Skin epidermis (tissue), 12 donors: ENCODE measurements around the gene CCDC149.

ENCODE experiments used
- H3K27ac ChIP-seq, 21 experiments: fragments of 200-600 bp; sonication (generic) in 11 of 21; one replicate each; pipeline ENCODE4 v1.5.0; 2020; ENCODE audit warnings: mild to moderate bottlenecking in 3 of 21, inconsistent platforms in 2 of 21, moderate library complexity in 2 of 21
- H3K4me3 ChIP-seq, 7 experiments: fragments of 200-600 bp; sonication (generic) in 2 of 7; one replicate each; pipeline ENCODE4 v1.5.0; 2020; ENCODE audit warnings: inconsistent platforms in 2 of 7, mild to moderate bottlenecking in 2 of 7, moderate library complexity in 1 of 7

Gene CCDC149

GRCh38 chr4:24885342-24885741 lies 27.5 kb downstream of the CCDC149 start:
- H3K27ac ChIP-seq, result no peak overlapping the region
- H3K4me3 ChIP-seq, result no peak overlapping the region

GRCh38 chr4:24884902-24885301 lies 27.9 kb downstream of the CCDC149 start:
- no peak overlapping the region for H3K27ac ChIP-seq
- no peak overlapping the region for H3K4me3 ChIP-seq

- Histone ChIP-seq H3K27ac (no peak overlapping the region), H3K4me3 (no peak overlapping the region)
Observed at GRCh38 chr4:24881508-24882196, 31.2 kb downstream of the CCDC149 start.

- H3K27ac ChIP-seq, result no peak overlapping the region
- H3K4me3 ChIP-seq, result no peak overlapping the region
Observed at GRCh38 chr4:24880186-24880585, 32.7 kb downstream of the CCDC149 start.

GRCh38 chr4:24878636-24879016 lies 34.2 kb downstream of the CCDC149 start:
- Histone ChIP-seq H3K4me3 (no peak overlapping the region), H3K27ac (peak overlapping the region in 1 of 21 experiments; percentile 40)

GRCh38 chr4:24877868-24878635 lies 34.8 kb downstream of the CCDC149 start:
- H3K27ac ChIP-seq, result no peak overlapping the region
- H3K4me3 ChIP-seq, result no peak overlapping the region

- H3K4me3 ChIP-seq, result no peak overlapping the region
- H3K27ac ChIP-seq, result no peak overlapping the region
Observed at GRCh38 chr4:24876431-24876830, 36.4 kb downstream of the CCDC149 start.

- no peak overlapping the region for H3K4me3 ChIP-seq
- H3K27ac ChIP-seq, result no peak overlapping the region
Observed at GRCh38 chr4:24872720-24873119, 40.1 kb downstream of the CCDC149 start.

GRCh38 chr4:24871210-24871609 lies 41.6 kb downstream of the CCDC149 start:
- Histone ChIP-seq H3K27ac (no peak overlapping the region), H3K4me3 (no peak overlapping the region)

GRCh38 chr4:24867766-24868296 lies 45.0 kb downstream of the CCDC149 start:
- H3K4me3 ChIP-seq, result no peak overlapping the region
- no peak overlapping the region for H3K27ac ChIP-seq

- no peak overlapping the region for H3K4me3 ChIP-seq
- no peak overlapping the region for H3K27ac ChIP-seq
Observed at GRCh38 chr4:24867251-24867650, 45.6 kb downstream of the CCDC149 start.

- Histone ChIP-seq H3K27ac (no peak overlapping the region), H3K4me3 (no peak overlapping the region)
Observed at GRCh38 chr4:24865401-24865800, 47.4 kb downstream of the CCDC149 start.

GRCh38 chr4:24863799-24864198 lies 49.0 kb downstream of the CCDC149 start:
- Histone ChIP-seq H3K4me3 (no peak overlapping the region), H3K27ac (no peak overlapping the region)

GRCh38 chr4:24862073-24862751 lies 50.6 kb downstream of the CCDC149 start:
- no peak overlapping the region for H3K27ac ChIP-seq
- no peak overlapping the region for H3K4me3 ChIP-seq

GRCh38 chr4:24858550-24858949 lies 54.3 kb downstream of the CCDC149 start:
- Histone ChIP-seq H3K4me3 (no peak overlapping the region), H3K27ac (peak overlapping the region in 3 of 21 experiments; percentile 8 to 38 (median 29))

- Histone ChIP-seq H3K27ac (peak overlapping the region in 4 of 21 experiments; percentile 8 to 38 (median 21)), H3K4me3 (no peak overlapping the region)
Observed at GRCh38 chr4:24858026-24858425, 54.8 kb downstream of the CCDC149 start.

GRCh38 chr4:24856586-24856985 lies 56.3 kb downstream of the CCDC149 start:
- no peak overlapping the region for H3K27ac ChIP-seq
- no peak overlapping the region for H3K4me3 ChIP-seq

GRCh38 chr4:24855741-24856140 lies 57.1 kb downstream of the CCDC149 start:
- H3K27ac ChIP-seq, result no peak overlapping the region
- H3K4me3 ChIP-seq, result no peak overlapping the region

- Histone ChIP-seq H3K27ac (no peak overlapping the region), H3K4me3 (no peak overlapping the region)
Observed at GRCh38 chr4:24853142-24853541, 59.7 kb downstream of the CCDC149 start.

- Histone ChIP-seq H3K27ac (peak overlapping the region in 7 of 21 experiments; percentile 1 to 62 (median 26)), H3K4me3 (no peak overlapping the region)
Observed at GRCh38 chr4:24850674-24851073, 62.2 kb downstream of the CCDC149 start.
